RCC 7860 (cell line): ENCODE measurements around the gene THADA.
"Not testable (repeated sequence)": the region's sequence is repeated elsewhere in the genome, so short reads cannot be mapped to it uniquely, and the experiment has no call there.

ENCODE experiments used
- DNase-seq: peaks from one replicate; pipeline ENCODE4 v3.0.0-alpha.2; 2015; ENCODE audit warnings: low spot score
- FAIRE-seq: peaks from 2 replicates; lab custom pipeline; 2012; peaks lifted over from hg19 to GRCh38; lab: Jason Lieb, UNC

THADA gene

DNA sequence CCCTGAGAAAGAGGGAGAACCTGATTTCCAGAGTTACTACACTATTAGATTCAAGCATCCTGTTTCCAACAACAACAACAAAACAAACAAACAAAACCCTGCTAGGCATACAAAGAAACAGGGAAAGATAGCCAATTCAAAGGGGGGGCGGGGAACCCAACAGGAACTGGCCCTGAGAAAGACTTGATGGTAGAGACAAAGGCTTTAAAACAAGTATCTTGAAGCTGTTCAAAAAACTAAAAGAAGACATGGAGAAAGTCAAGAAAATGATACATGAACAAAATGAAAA is 147.1 kb downstream of the THADA start:
- FAIRE-seq = no peak
- no peak for DNase-seq

- DNase-seq (no peak), FAIRE-seq (no peak)
Measured at GRCh38 chr2:43448011-43448821, 147.6 kb downstream of the THADA start.

GRCh38 chr2:43446755-43447154 is 149.1 kb downstream of the THADA start:
- not testable (repeated sequence) for FAIRE-seq, DNase-seq

GRCh38 chr2:43445781-43446180 is 150.1 kb downstream of the THADA start:
- DNase-seq (no peak), FAIRE-seq (no peak)

DNA sequence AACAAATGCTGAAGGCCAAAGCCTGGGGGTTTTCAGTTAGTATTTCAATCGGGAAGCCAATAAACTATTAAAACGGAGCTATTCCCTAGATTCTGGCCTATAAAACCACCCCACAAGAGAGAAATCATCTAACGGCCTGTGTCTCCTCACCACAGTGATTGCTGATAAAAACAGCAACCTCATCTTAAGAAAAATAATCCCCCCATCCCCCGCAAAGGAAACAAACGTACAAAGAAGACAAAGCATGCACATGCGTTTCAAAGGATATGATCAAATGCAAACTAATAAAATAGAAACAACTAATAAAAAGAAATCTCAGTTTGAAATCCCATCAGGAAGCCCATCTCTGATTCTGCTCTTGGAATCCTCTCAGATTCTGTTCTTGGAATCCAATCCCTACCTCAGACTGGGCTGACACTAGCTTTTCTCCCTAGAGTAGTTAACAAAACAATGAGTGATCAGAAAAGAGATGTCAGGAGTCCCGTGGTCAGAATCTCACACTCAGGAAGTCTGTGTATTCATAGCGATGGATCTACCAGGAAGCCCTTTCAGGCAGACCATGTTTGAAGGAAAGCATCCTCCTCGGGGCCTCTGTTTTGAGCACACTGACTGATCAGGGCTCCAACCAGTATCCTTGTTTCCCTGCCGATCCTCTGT is 150.7 kb downstream of the THADA start:
- FAIRE-seq (no peak), DNase-seq (no peak)

- DNase-seq = no peak
- no peak for FAIRE-seq
Measured at GRCh38 chr2:43443282-43443681, 152.6 kb downstream of the THADA start.

DNA sequence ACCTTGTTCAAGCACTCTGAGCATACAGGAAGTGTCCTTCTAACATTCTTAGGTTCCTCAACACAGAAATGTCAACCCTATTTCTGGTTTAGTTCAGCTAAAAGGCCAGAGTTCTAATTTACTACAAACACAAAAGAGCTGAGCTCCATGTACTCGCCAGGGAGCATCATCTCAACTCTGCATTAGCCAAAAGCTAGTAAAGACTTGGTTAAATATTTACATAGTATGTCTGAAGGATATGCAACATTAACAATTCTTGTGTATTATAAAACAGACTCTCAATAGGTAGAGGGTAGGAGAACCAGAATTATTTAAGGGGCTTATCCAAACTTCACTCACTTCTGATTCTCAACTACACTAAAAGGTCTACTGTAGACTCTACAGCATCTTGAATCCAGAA is 154.6 kb downstream of the THADA start:
- DNase-seq (no peak), FAIRE-seq (no peak)

GRCh38 chr2:43438858-43439655 is 156.8 kb downstream of the THADA start:
- DNase-seq (peak; percentile 63), FAIRE-seq (peak; percentile 78)

DNA sequence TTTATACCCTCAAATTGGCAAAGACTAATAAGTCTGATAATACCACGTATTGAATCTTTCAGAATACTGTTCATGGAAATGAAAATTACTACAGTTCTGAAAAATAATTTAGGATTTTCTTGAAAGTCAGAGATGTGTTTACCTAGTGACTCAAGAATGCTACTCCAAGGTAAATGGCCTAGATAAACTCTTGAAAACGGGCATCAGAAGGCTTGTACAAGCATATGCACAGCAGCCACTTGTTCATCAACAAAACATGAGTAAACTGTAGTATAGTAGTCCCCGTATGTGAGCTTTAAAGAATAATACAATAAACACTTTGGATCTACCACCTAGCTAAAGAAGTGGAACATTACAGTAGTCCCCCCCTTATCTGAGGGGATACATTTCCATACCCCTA is 157.5 kb downstream of the THADA start:
- DNase-seq = no peak
- FAIRE-seq = no peak

- FAIRE-seq = no peak
- no peak for DNase-seq
Measured at GRCh38 chr2:43437363-43437762, 158.5 kb downstream of the THADA start.

DNA sequence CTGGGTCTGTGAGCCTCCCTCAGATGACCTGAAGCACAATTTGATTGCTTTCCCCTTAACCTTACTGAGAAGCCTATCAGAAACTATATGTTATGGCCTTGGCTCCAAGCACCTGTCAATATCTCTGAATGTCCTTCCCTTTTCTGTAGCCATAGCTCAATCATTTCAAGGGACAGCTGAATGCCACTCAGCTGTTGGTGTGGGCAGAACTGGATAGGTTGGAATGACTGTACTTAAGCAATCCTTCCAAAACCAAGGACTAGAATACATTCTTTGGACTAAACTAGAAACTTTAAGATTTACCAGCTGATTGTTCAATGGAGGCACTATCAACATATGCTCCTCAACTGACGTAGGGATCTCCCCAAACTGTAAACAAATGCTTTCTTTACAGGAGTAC is 159.4 kb downstream of the THADA start:
- no peak for FAIRE-seq

DNA sequence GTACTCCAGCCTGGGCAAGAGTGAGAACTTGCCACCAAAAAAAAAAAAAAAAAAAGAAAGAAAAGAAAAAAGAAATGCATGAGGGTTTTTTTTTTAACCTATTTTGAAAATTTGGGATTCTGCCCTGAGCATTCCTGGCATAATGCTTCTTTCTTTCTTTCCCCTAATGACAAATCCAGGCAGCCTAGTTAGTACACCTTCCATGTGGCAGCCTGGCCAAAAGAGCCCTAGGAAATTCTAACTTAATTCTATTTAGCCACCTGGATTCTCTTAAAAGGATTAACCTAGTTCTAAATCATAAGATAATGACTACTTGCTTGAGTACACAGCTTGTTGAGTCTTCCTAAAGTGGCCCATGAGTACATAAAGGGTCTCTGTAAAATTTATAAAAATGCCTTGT is 160.1 kb downstream of the THADA start:
- FAIRE-seq (no peak), DNase-seq (no peak)

More for the DNA sequence above, 159.4 kb downstream of the THADA start:
- DNase-seq = no peak

GRCh38 chr2:43430489-43430888 is 165.3 kb downstream of the THADA start:
- no peak for FAIRE-seq

GRCh38 chr2:43429369-43429768 is 166.5 kb downstream of the THADA start:
- FAIRE-seq = no peak
- DNase-seq = no peak

More at GRCh38 chr2:43430489-43430888, 165.3 kb downstream of the THADA start:
- no peak for DNase-seq

DNA sequence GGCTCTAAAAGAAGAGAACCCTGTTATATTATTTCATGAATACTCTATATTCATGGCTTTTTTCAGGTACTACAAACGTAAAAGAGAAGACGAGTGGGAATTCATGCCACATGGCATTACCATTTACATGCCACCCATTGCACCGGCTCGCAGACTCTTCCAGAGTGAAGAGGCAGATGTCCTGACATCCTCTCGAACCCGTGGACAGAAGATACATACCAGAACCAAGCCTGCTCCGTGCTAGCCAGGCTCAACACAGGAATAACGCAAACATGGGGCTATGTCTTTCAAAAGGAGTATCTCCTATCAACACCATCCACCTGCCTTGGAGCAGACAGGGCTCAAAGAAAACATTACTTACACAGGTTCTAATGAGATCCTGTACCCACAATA is 168.8 kb downstream of the THADA start:
- FAIRE-seq = no peak

GRCh38 chr2:43426305-43427031 is 169.4 kb downstream of the THADA start:
- peak; percentile 87 for DNase-seq

More for the DNA sequence above, 168.8 kb downstream of the THADA start:
- DNase-seq = no peak

DNA sequence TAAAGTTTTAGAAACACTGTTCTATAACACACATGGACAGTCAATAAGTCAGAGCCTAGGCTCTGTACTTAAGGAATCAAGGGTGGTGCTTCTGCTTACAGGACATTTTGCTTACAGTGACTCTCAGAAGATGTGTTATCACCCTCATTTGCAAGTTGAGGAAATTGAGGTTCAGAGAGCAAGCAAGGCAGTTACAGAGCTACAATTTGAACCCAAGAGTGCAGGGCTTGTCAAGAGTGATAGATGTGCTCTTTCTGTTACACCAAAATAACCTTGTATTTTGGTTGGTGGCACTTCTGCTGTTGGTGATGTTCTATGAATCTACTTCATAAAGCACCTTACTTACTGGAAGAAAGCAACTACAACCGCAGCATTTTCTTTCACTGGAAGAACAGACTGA is 170.2 kb downstream of the THADA start:
- FAIRE-seq (no peak), DNase-seq (no peak)

More at GRCh38 chr2:43426305-43427031, 169.4 kb downstream of the THADA start:
- FAIRE-seq = peak; percentile 91

- FAIRE-seq (no peak), DNase-seq (no peak)
Measured at GRCh38 chr2:43424262-43425207, 171.3 kb downstream of the THADA start.

DNA sequence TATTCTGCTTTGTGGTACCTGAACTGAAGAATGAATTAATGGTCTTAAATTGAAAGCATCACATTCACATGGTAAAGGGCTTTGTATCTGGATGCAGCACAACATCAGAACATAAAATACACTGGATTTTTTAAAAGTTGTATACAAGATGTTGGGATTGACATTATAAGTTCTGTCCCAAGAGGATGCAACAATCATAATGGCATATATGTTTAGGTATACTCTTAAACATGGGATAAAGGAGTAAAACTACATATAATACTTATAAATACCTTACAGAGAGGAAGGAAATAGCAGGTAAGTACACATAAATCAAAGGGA is 171.9 kb downstream of the THADA start:
- FAIRE-seq = no peak
- no peak for DNase-seq

GRCh38 chr2:43421194-43421593 is 174.6 kb downstream of the THADA start:
- no peak for FAIRE-seq
- no peak for DNase-seq
